Sigmoid colon (tissue), 4 donors: ENCODE data around the gene PLS1.

Experiments
- CTCF ChIP-seq, 4 experiments: fragments of 450-650 bp in 3 of 4; fragments of 200-600 bp in 1 of 4; IDR thresholded peaks; one replicate each; pipeline ENCODE4 v1.5.1; 2016 to 2019; ENCODE audit warnings: antibody characterized with exemption in 4 of 4, mild to moderate bottlenecking in 3 of 4, moderate library complexity in 2 of 4
- EP300 ChIP-seq, 4 donors: sonication (generic); formaldehyde crosslinking; IDR thresholded peaks; one replicate each; pipeline ENCODE4 v1.6.1; 2017; ENCODE audit warnings: antibody characterized with exemption in 4 of 4
- POLR2A ChIP-seq, 2 donors: fragments of 450-650 bp; IDR thresholded peaks; one replicate each; pipeline ENCODE4 v1.6.1; 2016; ENCODE audit warnings: antibody characterized with exemption in 2 of 2, mild to moderate bottlenecking in 2 of 2, moderate library complexity in 2 of 2
- POLR2AphosphoS5 ChIP-seq, 4 donors: sonication (generic); formaldehyde crosslinking; IDR thresholded peaks; one replicate each; pipeline ENCODE4 v1.6.1; 2017; ENCODE audit warnings: antibody characterized with exemption in 4 of 4

GRCh38 chr3:142568393-142569017 is 27.7 kb upstream of the PLS1 start:
- TF ChIP-seq CTCF (IDR thresholded peaks at IDR 0.05) (no peak), POLR2AphosphoS5 (IDR thresholded peaks at IDR 0.05) (no peak), POLR2A (IDR thresholded peaks at IDR 0.05) (no peak), EP300 (IDR thresholded peaks at IDR 0.05) (no peak)
